HL-60 (cell line): ENCODE results near the gene TIMP4.

Experiments used
- CTCF ChIP-seq: IDR thresholded peaks from one replicate; pipeline ENCODE4 v1.5.1; 2011; ENCODE audit warnings: low read length, control low read depth, inconsistent platforms; ENCODE audit not compliant: insufficient read depth
- GABPA ChIP-seq: IDR thresholded peaks from 2 replicates; pipeline ENCODE4 v1.6.1; 2012; ENCODE audit warnings: low read depth
- POLR2AphosphoS5 ChIP-seq: IDR thresholded peaks from 2 replicates; pipeline ENCODE4 v1.6.1; 2012; ENCODE audit warnings: low read depth
- SPI1 ChIP-seq: IDR thresholded peaks from 2 replicates; pipeline ENCODE4 v1.6.1; 2012; ENCODE audit warnings: low read depth, mild to moderate bottlenecking, borderline replicate concordance

DNA sequence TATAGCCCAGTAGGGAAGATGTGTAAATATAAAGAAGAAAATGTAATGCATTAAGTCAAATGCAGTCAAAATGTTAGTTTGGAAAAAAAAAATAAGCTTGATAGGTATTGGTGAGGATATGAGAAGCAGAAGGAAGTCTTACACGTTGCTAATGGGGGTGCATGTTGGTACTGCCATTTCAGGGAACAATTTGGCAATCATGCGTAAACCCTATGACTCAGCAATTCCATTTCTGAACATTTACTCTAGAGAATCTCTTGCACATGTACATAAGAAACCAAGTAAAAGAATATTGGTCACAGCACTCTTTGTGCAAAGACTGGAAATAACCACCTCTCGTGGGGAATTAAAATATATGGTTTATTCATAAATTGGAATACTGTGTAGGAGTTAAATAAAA, 35.5 kb upstream of the TIMP4 start:
- TF ChIP-seq CTCF (no peak), POLR2AphosphoS5 (peak; percentile 41; the same call in 1 of the 2 replicates), SPI1 (peak; percentile 29; the same call in 1 of the 2 replicates), GABPA (no peak)
